ENCODE measurements around the gene SOX13.

The SOX13 gene

DNA sequence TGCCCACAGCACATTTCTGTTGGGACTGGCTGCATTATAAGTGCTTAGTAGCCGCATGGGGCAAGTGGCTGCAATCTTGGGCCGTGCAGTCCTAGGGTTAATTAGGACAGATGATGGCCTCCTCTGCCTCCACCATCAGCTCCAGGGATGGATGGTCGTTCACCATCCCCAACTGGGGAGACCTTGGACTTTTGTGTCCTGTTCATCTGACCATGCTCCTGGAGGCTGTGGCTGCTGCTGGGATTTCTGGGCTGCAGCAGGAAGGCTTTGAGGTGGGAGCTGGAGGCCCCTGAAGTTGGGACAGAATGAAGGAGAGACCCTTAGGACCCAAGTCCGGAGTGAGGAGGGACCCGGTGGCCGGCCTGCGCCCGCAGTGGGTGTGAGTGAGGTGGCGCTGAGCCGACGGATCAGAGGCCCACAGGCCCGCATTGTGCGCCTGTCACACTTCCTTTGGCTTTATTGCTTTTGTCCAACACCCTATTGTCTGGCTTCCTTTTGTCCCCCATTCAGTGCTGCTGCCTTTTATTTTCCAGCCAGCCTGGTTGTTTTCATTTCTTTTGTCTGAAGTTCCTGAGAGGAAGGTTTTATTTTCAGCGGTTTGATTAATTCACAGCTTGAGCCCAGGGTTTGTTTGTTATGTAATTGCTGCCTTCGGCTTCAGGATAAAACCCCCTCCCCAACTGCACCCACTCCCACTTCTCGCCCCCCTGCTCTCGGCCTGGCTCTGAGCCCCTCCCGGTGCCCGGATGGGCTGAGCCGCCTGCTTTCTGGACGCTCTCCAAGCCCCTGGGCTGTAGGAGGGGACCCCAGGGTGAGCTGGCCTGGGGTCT is 35.6 kb downstream of the SOX13 start:
- no peak for DNase-seq

DNA sequence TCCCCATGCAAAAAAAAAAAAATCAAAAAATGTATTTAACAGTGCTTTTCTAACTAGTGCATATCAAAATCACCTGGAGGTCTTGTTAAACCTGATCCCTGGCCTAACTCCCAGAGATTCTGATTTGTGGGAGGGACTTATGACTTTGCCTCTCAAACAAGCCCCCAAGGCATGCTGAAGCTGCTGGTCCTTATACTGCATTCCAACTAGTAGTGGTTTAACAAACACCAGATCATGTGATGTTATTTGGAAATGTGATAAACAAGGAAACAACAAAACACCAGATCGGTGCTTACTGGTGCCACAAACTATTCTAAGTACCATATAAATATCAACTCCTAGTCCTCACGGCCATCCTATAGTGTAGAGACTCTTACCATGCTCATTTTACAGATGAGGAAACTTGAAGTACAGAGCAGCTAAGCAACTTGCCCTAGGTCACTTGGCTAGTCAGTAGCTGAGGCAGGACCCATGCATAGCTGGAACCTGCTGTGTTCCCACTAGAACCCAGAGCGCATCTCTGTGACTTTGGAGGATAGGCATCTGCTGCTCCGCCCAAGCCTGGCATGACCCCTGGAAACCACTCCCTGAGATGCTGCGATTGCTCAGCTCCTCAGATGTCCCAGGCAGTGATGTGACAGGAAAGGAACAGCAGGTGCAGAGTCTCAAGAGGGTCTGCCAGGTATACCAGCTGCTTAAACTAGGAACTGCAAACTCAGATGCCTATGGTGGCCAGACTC is 38.1 kb downstream of the SOX13 start:
- no peak for DNase-seq

DNA sequence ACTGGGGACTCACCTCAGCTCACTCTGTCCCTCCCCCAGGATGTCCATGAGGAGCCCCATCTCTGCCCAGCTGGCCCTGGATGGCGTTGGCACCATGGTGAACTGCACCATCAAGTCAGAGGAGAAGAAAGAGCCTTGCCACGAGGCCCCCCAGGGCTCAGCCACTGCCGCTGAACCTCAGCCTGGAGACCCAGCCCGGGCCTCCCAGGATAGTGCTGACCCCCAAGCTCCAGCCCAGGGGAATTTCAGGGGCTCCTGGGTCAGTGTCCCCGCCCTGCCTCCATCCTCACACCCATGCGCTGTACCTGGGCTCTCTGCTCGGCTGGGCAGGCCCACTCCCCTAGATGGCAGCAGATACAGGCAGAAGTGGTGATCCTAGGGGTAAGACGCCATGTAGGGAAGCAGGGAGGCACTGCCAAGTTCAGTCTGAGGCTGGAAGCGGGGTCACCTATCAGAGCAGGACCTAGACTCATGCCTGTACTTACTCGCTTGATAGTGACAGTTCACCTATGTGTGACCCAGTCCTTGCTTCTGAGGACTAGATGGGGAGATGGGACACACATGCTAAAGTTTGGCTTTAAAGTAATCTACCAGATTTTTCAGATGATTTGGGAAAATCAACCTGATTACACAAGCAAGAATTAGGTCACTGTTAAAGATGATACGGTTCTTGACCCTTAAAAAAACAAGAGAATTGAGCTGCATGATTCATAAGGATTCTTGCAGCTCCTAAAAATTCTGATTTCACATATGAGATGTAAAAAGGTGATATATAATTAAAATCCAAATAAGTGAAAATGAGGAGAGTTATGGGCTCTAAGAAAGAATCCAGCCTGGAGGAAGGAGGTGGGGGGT is 40.2 kb downstream of the SOX13 start:
- no peak for DNase-seq

DNA sequence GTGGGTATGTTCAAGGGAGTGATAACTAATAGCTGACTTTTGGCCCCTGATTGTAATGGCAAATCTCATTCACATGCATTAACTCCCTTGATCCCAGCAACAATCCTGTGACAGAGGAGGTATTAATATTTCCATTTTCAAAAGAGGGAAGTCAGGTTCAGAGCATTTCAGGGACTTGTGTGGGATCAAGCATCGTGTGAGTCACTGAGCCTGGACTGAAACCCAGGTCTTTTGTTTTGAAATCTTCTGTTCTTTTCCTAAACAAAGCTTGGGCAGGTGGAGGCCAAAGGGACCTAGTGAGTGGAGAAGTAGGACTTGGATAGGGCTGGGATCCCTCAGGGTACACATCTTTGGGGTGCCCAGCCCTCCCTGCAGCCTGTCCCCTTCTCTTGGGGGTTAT is 41.0 kb downstream of the SOX13 start:
- no peak for DNase-seq

DNA sequence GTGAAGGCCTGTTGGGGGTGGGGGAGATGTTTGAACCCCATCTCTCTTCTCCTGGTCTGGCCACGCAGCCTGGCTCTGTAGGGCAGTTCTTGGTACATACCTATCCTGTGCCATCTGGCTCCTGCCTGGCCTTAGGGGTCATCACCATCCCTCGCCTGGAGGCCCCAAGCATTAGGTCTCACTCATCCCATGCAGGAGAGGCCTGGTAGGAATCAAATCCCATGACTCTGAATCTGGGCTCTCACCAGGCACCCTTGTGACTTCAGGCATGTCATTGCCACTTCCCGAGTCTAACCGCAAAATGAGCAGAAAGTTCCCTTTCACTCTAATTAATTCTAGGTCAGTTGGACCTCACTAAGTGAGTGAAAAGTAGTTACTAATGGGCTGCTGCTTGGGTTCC is 41.7 kb downstream of the SOX13 start:
- DNase-seq = no peak

GRCh38 chr1:204115116-204115515 is 42.2 kb downstream of the SOX13 start:
- DNase-seq = no peak

- DNase-seq = no peak
These were observed 43.6 kb downstream of the SOX13 start for GRCh38 chr1:204116539-204116938.

DNA sequence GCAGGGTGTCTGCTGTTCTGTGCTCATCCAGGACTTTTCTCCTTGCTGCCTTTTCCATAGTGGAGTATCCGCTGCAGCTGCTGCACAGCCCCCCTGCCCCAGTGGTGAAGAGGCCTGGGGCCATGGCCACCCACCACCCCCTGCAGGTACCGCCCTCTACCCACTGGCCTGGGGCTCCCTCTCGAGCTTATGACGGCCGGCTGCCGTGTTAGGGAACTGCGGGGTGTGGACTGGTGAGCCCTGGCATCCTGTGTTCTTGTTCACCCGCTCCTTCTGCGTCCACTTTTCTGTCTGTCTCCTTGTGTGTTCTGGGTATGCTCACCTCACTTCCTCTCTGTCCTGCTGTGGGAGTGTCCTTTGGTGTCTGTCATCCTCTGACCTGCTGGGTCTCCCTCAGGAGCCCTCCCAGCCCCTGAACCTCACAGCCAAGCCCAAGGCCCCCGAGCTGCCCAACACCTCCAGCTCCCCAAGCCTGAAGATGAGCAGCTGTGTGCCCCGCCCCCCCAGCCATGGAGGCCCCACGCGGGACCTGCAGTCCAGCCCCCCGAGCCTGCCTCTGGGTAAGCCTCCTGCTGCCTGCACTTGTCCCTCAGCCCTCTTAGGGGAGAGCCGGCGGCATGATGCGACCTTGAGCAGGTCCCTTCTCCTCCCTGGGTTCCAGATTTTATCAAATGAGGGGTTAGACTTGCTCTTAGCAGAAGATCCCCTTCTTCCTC is 49.1 kb downstream of the SOX13 start:
- DNase-seq = no peak

DNA sequence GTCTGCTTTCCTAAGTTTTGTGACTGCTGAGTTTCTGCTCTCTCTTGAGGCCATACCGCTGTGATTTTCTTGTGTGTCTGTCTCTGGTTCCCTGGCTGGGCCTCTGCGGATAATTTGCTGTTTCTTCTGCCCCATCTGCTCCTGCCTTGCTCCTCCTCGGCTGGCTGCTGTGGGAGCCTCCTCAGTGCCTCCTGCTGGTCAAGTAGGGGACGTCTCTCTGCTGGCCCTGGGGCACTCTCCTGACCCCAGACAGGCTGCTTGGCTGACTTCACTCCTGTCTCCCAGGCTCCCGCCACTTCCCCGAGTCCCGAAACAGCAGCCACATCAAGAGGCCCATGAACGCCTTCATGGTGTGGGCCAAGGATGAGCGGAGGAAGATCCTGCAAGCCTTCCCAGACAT is 50.5 kb downstream of the SOX13 start:
- DNase-seq = peak in 1 of 2 experiments; percentile 5

- DNase-seq = no peak
These were observed 51.7 kb downstream of the SOX13 start for GRCh38 chr1:204124639-204125038.

GRCh38 chr1:204125759-204126351 is 52.9 kb downstream of the SOX13 start:
- no peak for DNase-seq

GRCh38 chr1:204126386-204126785 is 53.5 kb downstream of the SOX13 start:
- no peak for DNase-seq

- DNase-seq = no peak
These were observed 54.0 kb downstream of the SOX13 start for GRCh38 chr1:204126956-204127355.

DNA sequence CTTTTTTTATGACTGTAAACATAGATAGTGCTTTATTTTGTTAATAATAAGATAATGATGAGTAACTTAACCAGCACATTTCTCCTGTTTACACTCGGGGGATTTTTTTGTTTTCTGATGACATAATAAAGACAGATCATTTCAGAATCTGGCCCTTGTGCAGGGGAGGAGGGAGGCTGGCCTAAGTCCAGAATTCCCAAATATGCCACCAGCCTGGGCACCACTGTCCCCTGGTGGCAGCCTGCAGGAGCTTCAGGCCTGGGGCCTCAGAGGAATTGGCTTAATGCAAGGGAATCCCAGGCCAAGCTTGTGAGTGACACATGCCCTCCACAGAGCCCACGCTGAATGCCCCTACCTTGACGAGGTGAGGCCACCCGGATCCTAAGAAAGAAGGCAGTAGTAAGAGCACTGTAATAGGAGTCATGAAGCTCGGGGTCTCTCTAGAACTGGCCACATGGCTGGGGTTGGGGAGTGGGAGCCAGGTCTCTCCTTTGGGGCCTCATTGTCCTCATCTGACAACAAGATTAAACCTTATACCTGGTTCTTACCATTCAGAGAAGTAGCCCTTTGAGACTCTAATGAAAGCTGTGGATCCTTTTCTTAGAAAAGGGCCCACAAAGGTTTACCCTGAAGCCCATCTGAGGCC is 54.8 kb downstream of the SOX13 start:
- DNase-seq = peak; percentile 79 to 88

- DNase-seq = peak in 1 of 2 experiments; percentile 37
These were observed 55.6 kb downstream of the SOX13 start for GRCh38 chr1:204128464-204128963.

GRCh38 chr1:204128964-204129896 is 56.3 kb downstream of the SOX13 start:
- peak; percentile 23 to 75 for DNase-seq

DNA sequence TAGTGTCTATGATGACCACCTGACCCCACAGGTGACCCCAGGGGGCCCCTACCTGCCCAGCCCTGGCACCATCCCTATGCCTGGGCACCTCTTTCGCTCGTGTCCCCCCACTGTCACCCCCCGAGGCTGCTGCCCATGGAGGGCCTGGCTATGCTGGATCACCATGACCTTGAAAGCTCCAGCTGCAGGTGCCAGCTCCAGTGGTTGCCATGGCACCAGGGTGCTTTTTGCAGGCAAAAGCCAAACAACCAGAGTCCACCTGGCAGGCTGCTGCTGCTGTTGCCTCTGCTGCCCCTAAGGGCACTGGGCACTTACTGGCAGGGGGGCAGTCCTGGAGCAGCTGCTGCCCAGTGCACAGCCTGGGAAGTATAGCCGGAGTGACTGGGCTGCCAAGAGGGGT is 57.3 kb downstream of the SOX13 start:
- peak in 1 of 2 experiments; percentile 19 for DNase-seq

- peak in 1 of 2 experiments; percentile 7 for DNase-seq
These were observed 58.3 kb downstream of the SOX13 start for GRCh38 chr1:204130981-204131892.

GRCh38 chr1:204131978-204132377 is 59.1 kb downstream of the SOX13 start:
- DNase-seq = no peak

Data from NCI-H446 (cell line).